Mesendoderm (in vitro differentiated cells): ENCODE measurements around the gene TPO.

Source experiments
- DNase-seq: peaks from one replicate; pipeline ENCODE4 v3.0.0; 2013
- H2AK5ac ChIP-seq: 2 replicates; pipeline ENCODE4 v1.6.1; 2013; ENCODE audit warnings: low read length, inconsistent platforms
- H2BK120ac ChIP-seq: 2 replicates; pipeline ENCODE4 v1.6.1; 2013; ENCODE audit warnings: low read depth, mild to moderate bottlenecking, low read length, moderate library complexity, mixed read lengths
- H2BK15ac ChIP-seq: replicated peaks from 2 replicates; pipeline ENCODE4 v1.6.1; 2013; ENCODE audit warnings: low read depth, mild to moderate bottlenecking, moderate library complexity
- H2BK5ac ChIP-seq: 2 replicates; pipeline ENCODE4 v1.6.1; 2013; ENCODE audit warnings: low read length, inconsistent platforms
- H3K18ac ChIP-seq: 2 replicates; pipeline ENCODE4 v1.6.1; 2013; ENCODE audit warnings: mild to moderate bottlenecking, low read length, mixed read lengths
- H3K23ac ChIP-seq: one replicate; pipeline ENCODE4 v1.6.1; 2013; ENCODE audit warnings: low read length
- H3K27ac ChIP-seq: 2 replicates; pipeline ENCODE4 v1.5.1; 2013; ENCODE audit warnings: low read depth, mild to moderate bottlenecking, inconsistent platforms, low read length, moderate library complexity
- H3K27me3 ChIP-seq: 2 replicates; pipeline ENCODE4 v1.6.1; 2013; ENCODE audit warnings: low read length, control low read depth, mild to moderate bottlenecking, inconsistent platforms; ENCODE audit not compliant: insufficient read depth, poor library complexity
- H3K36me3 ChIP-seq: 2 replicates; pipeline ENCODE4 v1.6.1; 2013; ENCODE audit warnings: low read length, inconsistent platforms; ENCODE audit not compliant: control insufficient read depth, insufficient read depth
- H3K4ac ChIP-seq: one replicate; pipeline ENCODE4 v1.6.1; 2013; ENCODE audit warnings: low read depth, mild to moderate bottlenecking, low read length, moderate library complexity
- H3K4me1 ChIP-seq: 2 replicates; pipeline ENCODE4 v1.6.1; 2013; ENCODE audit warnings: low read depth, low read length, inconsistent platforms; ENCODE audit not compliant: control insufficient read depth
- H3K4me2 ChIP-seq: 2 replicates; pipeline ENCODE4 v1.6.1; 2013; ENCODE audit warnings: low read length
- H3K4me3 ChIP-seq: 2 replicates; pipeline ENCODE4 v1.5.1; 2013; ENCODE audit warnings: mild to moderate bottlenecking, low read length
- H3K56ac ChIP-seq: one replicate; pipeline ENCODE4 v1.6.1; 2013; ENCODE audit warnings: low read length
- H3K79me1 ChIP-seq: 2 replicates; pipeline ENCODE4 v1.6.1; 2013; ENCODE audit warnings: low read length, inconsistent platforms
- H3K79me2 ChIP-seq: 2 replicates; pipeline ENCODE4 v1.6.1; 2013; ENCODE audit warnings: mild to moderate bottlenecking, low read length; ENCODE audit not compliant: control insufficient read depth, insufficient read depth
- H3K9ac ChIP-seq: 2 replicates; pipeline ENCODE4 v1.6.1; 2013; ENCODE audit warnings: low read length, inconsistent platforms
- H4K5ac ChIP-seq: one replicate; pipeline ENCODE4 v1.6.1; 2013; ENCODE audit warnings: low read length
- H4K8ac ChIP-seq: one replicate; pipeline ENCODE4 v1.6.1; 2013; ENCODE audit warnings: low read depth, mild to moderate bottlenecking, control low read depth, low read length, moderate library complexity
- WGBS: extraction: QIAGEN DNeasy Blood & Tissue Kit; methylation state at CpG from one replicate; pipeline ENCODE4 v1.1.7; 2013; ENCODE audit warnings: low lambda C conversion rate, missing lambda C conversion rate; ENCODE audit not compliant: insufficient coverage; ENCODE audit errors: extremely low coverage; 5-methylcytosine and 5-hydroxymethylcytosine counted together

Gene TPO

DNA sequence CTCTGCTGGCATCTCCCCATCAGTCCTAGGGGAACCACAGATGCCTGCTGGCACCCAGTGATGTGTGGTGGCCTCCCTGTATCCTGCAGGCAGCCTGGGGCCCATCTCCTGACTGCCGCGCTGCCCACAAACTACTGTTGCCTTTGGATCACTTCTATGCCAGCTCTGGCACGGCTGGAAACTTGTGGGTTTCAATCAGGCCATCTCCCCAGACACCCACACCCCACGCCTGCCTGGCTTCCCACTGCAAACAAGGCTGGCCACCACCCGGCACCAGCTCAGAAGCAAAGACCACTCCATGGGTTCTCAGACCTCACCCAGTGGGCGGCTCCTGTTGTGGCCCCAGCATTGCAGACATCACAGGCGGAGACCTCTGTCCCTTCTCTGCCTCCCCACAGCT lies 15.1 kb upstream of the TPO start:
- Histone ChIP-seq H3K4me3 (no peak overlapping the region), H3K9ac (no peak overlapping the region), H3K27me3 (no peaks in the 10 kb centered on the region), H2BK15ac (no peak overlapping the region), H3K18ac (no peak overlapping the region), H3K79me1 (no peaks in the 10 kb centered on the region), H3K36me3 (no peaks in the 10 kb centered on the region), H3K27ac (no peak overlapping the region), H2BK5ac (no peak overlapping the region), H3K23ac (no peak overlapping the region), H3K4me2 (no peak overlapping the region), H2BK120ac (no peak overlapping the region), H2AK5ac (no peak overlapping the region), H3K56ac (no peak overlapping the region), H3K4me1 (no peaks in the 10 kb centered on the region), H4K5ac (no peak overlapping the region), H4K8ac (no peak overlapping the region), H3K79me2 (no peaks in the 10 kb centered on the region), H3K4ac (no peak overlapping the region)
- no CpG with 5 or more reads among the region's 7 CpGs for WGBS
- DNase-seq = no peak

DNA sequence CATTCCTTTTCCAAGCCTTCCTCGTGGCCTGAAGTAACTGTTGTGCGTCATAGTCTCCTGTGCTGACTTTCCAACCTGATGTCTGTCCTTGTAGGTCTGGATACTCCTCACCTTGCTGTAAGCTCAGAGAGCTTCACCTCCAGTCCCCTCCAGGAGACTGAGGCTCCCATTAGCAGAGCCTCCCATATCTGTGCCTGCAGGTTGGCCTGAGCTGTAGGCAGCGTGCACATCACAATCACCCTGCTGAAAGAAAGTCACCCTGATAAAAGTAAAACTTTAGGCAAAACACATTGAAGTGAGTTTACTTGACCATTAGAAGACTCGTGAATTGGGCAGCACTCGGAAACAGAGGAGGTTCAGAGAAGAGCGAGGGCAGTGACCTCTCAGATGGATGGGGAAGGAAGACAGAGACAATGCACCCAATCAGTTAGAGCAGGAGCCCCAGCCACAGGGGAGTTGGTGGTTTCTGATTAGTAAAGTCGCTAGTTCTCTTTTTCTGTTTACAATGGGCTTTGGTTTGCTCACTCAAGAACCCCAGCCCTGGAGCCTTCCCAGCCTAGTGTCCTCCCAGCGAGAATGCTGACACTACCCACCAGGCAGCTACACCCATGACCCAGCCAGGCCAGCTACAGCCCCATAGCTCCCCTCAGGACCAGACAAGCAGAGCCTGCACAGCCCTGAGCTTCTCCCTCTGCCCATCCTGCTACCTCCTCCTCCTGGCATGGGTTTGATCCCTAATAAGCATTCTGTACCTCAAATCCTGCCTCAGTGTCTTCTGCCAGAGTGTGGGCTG lies 12.1 kb upstream of the TPO start:
- no peak overlapping the region for H2BK5ac ChIP-seq

DNA sequence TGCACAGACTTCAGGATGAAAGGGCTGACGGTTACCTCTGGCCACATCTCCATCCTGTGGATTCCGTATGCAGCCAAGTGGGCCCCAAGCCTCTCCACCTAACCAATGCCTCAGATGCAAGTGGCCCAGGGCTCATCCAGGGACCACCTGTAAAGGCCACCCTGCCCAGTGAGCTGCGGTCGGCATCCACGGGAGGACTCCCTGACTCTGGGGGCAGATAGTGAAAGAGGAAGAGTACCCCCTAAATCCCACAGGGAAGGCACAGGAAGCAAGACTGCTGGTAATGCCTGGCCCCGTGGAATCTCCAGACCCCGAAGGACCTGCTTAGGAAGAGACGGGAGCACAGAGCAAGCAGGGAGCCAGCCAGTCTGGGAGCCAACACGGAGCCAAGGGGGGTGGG lies 11.2 kb upstream of the TPO start:
- no peak overlapping the region for H2BK15ac ChIP-seq
- H3K4me1 ChIP-seq = no peaks in the 10 kb centered on the region
- H3K4me2 ChIP-seq = no peak overlapping the region
- H3K79me1 ChIP-seq = no peaks in the 10 kb centered on the region
- no peaks in the 10 kb centered on the region for H3K79me2 ChIP-seq
- no peaks in the 10 kb centered on the region for H3K27me3 ChIP-seq
- H3K18ac ChIP-seq = no peak overlapping the region
- H3K56ac ChIP-seq = no peak overlapping the region
- no peak overlapping the region for H3K27ac ChIP-seq
- no peak overlapping the region for H3K9ac ChIP-seq
- H4K5ac ChIP-seq = no peak overlapping the region
- no peak overlapping the region for H2BK5ac ChIP-seq
- H4K8ac ChIP-seq = no peak overlapping the region
- H2AK5ac ChIP-seq = no peak overlapping the region
- no peak for DNase-seq
- no peak overlapping the region for H3K4ac ChIP-seq
- no peaks in the 10 kb centered on the region for H3K36me3 ChIP-seq
- WGBS = no CpG with 5 or more reads among the region's 9 CpGs
- H2BK120ac ChIP-seq = no peak overlapping the region
- H3K4me3 ChIP-seq = no peak overlapping the region
- no peak overlapping the region for H3K23ac ChIP-seq

More for the DNA sequence above, 12.1 kb upstream of the TPO start:
- Histone ChIP-seq H2BK15ac (no peak overlapping the region), H3K79me2 (no peaks in the 10 kb centered on the region), H3K27me3 (no peaks in the 10 kb centered on the region), H3K4ac (no peak overlapping the region), H3K4me2 (no peak overlapping the region), H3K4me1 (no peaks in the 10 kb centered on the region), H3K4me3 (no peak overlapping the region), H2BK120ac (no peak overlapping the region), H4K5ac (no peak overlapping the region), H3K18ac (no peak overlapping the region), H3K9ac (no peak overlapping the region), H3K79me1 (no peaks in the 10 kb centered on the region), H2AK5ac (no peak overlapping the region), H3K23ac (no peak overlapping the region), H3K36me3 (no peaks in the 10 kb centered on the region), H4K8ac (no peak overlapping the region), H3K27ac (no peak overlapping the region), H3K56ac (no peak overlapping the region)
- no peak for DNase-seq
- no CpG with 5 or more reads among the region's 8 CpGs for WGBS

DNA sequence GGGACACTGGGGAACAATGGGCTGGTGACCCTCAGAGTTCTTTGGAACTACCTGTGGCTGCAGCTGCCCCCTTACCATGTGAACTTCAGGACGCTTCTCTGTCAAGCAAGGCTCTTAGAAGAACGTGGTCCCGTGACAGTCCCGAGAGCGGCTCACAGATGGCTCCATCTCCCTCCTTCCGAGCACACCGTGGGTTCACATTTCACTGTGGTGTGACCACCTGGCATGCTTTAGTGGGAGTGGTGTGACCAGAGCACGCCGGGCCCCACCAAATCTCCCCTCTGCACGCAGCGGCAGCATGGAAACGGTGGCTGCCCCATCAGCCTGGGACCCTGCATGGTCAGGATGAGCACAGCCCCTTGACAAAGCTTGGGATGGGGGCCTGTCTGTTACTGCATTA lies 9.7 kb upstream of the TPO start:
- Histone ChIP-seq H3K4ac (no peak overlapping the region), H3K4me2 (no peak overlapping the region), H2BK5ac (no peak overlapping the region), H3K4me1 (no peaks in the 10 kb centered on the region), H3K79me2 (no peaks in the 10 kb centered on the region), H3K36me3 (no peaks in the 10 kb centered on the region), H3K4me3 (no peak overlapping the region), H4K8ac (no peak overlapping the region), H3K9ac (no peak overlapping the region), H3K23ac (no peak overlapping the region), H4K5ac (no peak overlapping the region), H3K56ac (no peak overlapping the region), H3K18ac (no peak overlapping the region), H2BK120ac (no peak overlapping the region), H3K79me1 (no peaks in the 10 kb centered on the region), H3K27me3 (no peaks in the 10 kb centered on the region), H2AK5ac (no peak overlapping the region), H2BK15ac (no peak overlapping the region), H3K27ac (no peak overlapping the region)
- DNase-seq = no peak
- WGBS = no CpG with 5 or more reads among the region's 12 CpGs

DNA sequence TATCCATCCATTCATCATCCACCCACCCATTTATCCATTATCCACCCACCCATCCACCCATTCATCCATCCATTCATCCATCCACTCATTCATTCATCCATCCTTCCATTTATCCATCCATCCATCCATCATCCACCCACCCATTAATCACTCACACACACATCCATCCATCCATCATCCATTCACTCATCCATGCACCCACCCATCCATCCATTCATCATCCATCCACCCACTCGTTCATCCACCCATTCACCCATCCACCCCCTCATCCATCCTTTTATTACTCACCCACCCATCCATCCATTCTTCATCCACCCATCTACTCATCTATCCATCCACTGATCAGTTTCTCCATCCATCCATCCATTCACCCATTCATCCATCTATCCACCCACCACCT lies 8.1 kb upstream of the TPO start:
- Histone ChIP-seq H3K4me2 (no peak overlapping the region), H3K4me1 (no peaks in the 10 kb centered on the region), H3K18ac (no peak overlapping the region), H2BK120ac (no peak overlapping the region), H3K4me3 (no peak overlapping the region), H3K27me3 (no peaks in the 10 kb centered on the region), H3K56ac (no peak overlapping the region), H3K36me3 (no peaks in the 10 kb centered on the region), H3K23ac (no peak overlapping the region), H2BK15ac (no peak overlapping the region), H4K8ac (no peak overlapping the region), H3K27ac (no peak overlapping the region), H4K5ac (no peak overlapping the region), H2AK5ac (no peak overlapping the region), H3K79me2 (no peaks in the 10 kb centered on the region), H3K79me1 (no peaks in the 10 kb centered on the region), H3K9ac (no peak overlapping the region), H3K4ac (no peak overlapping the region), H2BK5ac (no peak overlapping the region)
- WGBS = 100% methylated on average over 1 of the region's 1 CpG
- no peak for DNase-seq

DNA sequence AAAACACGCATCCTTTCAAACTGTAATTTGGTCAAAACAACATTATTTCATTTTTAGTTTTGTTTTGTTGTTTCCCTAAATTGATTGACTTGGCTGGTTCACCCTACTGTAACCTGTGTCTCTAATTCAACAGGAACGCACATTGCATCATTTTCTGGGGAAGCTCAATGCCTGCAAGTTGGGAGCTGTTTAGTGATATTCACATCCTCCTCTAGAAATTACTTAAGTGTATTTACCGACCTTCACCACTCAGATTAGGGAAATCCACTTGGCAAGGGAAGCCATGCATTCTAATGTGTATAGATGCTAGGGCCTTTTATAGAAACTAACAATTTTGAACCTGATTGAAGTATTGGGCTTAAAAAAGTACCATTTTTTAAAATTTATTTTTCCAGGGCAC lies 7.3 kb upstream of the TPO start:
- no peak overlapping the region for H3K4me2 ChIP-seq
- H2AK5ac ChIP-seq = no peak overlapping the region
- H2BK15ac ChIP-seq = no peak overlapping the region
- no peaks in the 10 kb centered on the region for H3K36me3 ChIP-seq
- H3K79me1 ChIP-seq = no peaks in the 10 kb centered on the region
- H2BK120ac ChIP-seq = no peak overlapping the region
- no peak overlapping the region for H4K5ac ChIP-seq
- H3K79me2 ChIP-seq = no peaks in the 10 kb centered on the region
- H3K56ac ChIP-seq = no peak overlapping the region
- DNase-seq = no peak
- no peaks in the 10 kb centered on the region for H3K4me1 ChIP-seq
- no peak overlapping the region for H3K4me3 ChIP-seq
- WGBS = no CpG with 5 or more reads among the region's 3 CpGs
- no peak overlapping the region for H3K18ac ChIP-seq
- no peak overlapping the region for H3K23ac ChIP-seq
- no peaks in the 10 kb centered on the region for H3K27me3 ChIP-seq
- no peak overlapping the region for H3K4ac ChIP-seq
- no peak overlapping the region for H4K8ac ChIP-seq
- no peak overlapping the region for H3K27ac ChIP-seq
- no peak overlapping the region for H2BK5ac ChIP-seq
- no peak overlapping the region for H3K9ac ChIP-seq
